Keratinocyte (primary cell): ENCODE measurements around the gene CNOT4. TPM values are rescaled to one million over a fixed set of nuclear protein-coding genes. Genes with fewer than 3 reads are reported as not detected.

Experiments
- DNase-seq: peaks from one replicate; pipeline ENCODE4 v3.0.0-alpha.2; 2011; ENCODE audit warnings: low read depth, missing footprints, low spot score
- FAIRE-seq: peaks from 2 replicates; lab custom pipeline; 2011; peaks lifted over from hg19 to GRCh38; lab: Jason Lieb, UNC
- H2AFZ ChIP-seq: 2 replicates; pipeline ENCODE4 v1.6.0; 2012; ENCODE audit warnings: low read length, control low read depth, inconsistent platforms; ENCODE audit not compliant: control insufficient read depth
- H3K27ac ChIP-seq: 2 replicates; pipeline ENCODE4 v1.5.1; 2011; ENCODE audit warnings: low read length; ENCODE audit not compliant: control insufficient read depth, insufficient read depth
- H3K27me3 ChIP-seq: 3 replicates; pipeline ENCODE4 v1.6.0; 2011; ENCODE audit warnings: low read length; ENCODE audit not compliant: control insufficient read depth, insufficient read depth; ENCODE audit errors: extremely low read depth
- H3K36me3 ChIP-seq, 2 experiments: 2 replicates in 1 of 2; 3 replicates in 1 of 2; pipeline ENCODE4 v1.5.1; 2011; ENCODE audit warnings: low read length in 2 of 2, mild to moderate bottlenecking in 1 of 2; ENCODE audit not compliant: control insufficient read depth in 2 of 2, insufficient read depth in 2 of 2; ENCODE audit errors: extremely low read depth in 1 of 2
- H3K4me1 ChIP-seq: 3 replicates; pipeline ENCODE4 v1.5.1; 2011; ENCODE audit warnings: low read length; ENCODE audit not compliant: control insufficient read depth, insufficient read depth; ENCODE audit errors: extremely low read depth
- H3K4me2 ChIP-seq: 3 replicates; pipeline ENCODE4 v1.6.0; 2011; ENCODE audit warnings: low read depth, low read length; ENCODE audit not compliant: control insufficient read depth, insufficient read depth; ENCODE audit errors: extremely low read depth
- H3K4me3 ChIP-seq, 3 experiments: fragments of 200-600 bp in 1 of 3; sonication (generic) in 1 of 3; 2 replicates in 2 of 3; 3 replicates in 1 of 3; pipeline ENCODE4 v1.5.1; 2011 to 2016; ENCODE audit warnings: low read length in 3 of 3, mild to moderate bottlenecking in 3 of 3, control low read depth in 2 of 3, inconsistent platforms in 1 of 3, low read depth in 1 of 3, mixed read lengths in 1 of 3, mixed run types in 1 of 3, moderate library complexity in 1 of 3; ENCODE audit not compliant: control insufficient read depth in 2 of 3, insufficient read depth in 2 of 3; ENCODE audit errors: extremely low read depth in 1 of 3
- H3K79me2 ChIP-seq: 2 replicates; pipeline ENCODE4 v1.6.0; 2012; ENCODE audit warnings: low read length; ENCODE audit not compliant: control insufficient read depth, insufficient read depth
- H3K9ac ChIP-seq: 3 replicates; pipeline ENCODE4 v1.6.0; 2011; ENCODE audit warnings: low read length; ENCODE audit not compliant: control insufficient read depth, insufficient read depth; ENCODE audit errors: extremely low read depth
- H3K9me1 ChIP-seq: 3 replicates; pipeline ENCODE4 v1.6.0; 2011; ENCODE audit warnings: low read length; ENCODE audit not compliant: control insufficient read depth, insufficient read depth; ENCODE audit errors: extremely low read depth
- H3K9me3 ChIP-seq: 2 replicates; pipeline ENCODE4 v1.5.1; 2012; ENCODE audit warnings: low read depth, low read length; ENCODE audit not compliant: control insufficient read depth
- H4K20me1 ChIP-seq: 3 replicates; pipeline ENCODE4 v1.6.0; 2011; ENCODE audit warnings: low read length; ENCODE audit not compliant: control insufficient read depth, insufficient read depth; ENCODE audit errors: extremely low read depth
- CTCF ChIP-seq, 3 experiments: IDR thresholded peaks in 1 of 3; conservative IDR thresholded peaks in 1 of 3; optimal IDR thresholded peaks in 1 of 3; 2 replicates in 2 of 3; 3 replicates in 1 of 3; pipeline versions ENCODE3 to v1.5.1; 2011; ENCODE audit warnings: low read length in 3 of 3, mild to moderate bottlenecking in 3 of 3, moderate library complexity in 2 of 3, control low read depth in 1 of 3, inconsistent platforms in 1 of 3; ENCODE audit not compliant: insufficient read depth in 2 of 3; ENCODE audit errors: extremely low read depth in 1 of 3
- EZH2 ChIP-seq: IDR thresholded peaks from one replicate; pipeline ENCODE4 v1.6.1; 2012; ENCODE audit warnings: inconsistent platforms, mild to moderate bottlenecking, low read length, moderate library complexity
- dilution Hi-C: fragments of 300-500 bp; cut with MboI; formaldehyde crosslinking; loops from one replicate; pipeline ENCODE4 v1.7.0; 2020; ENCODE audit warnings: low sequenced_read_pairs; ENCODE audit not compliant: extremely low pct_ligation_motif_present
- polyA plus RNA-seq, 5 experiments: library from polyadenylated mRNA; depleted of rRNA in 3 of 5; stranded (reverse) in 3 of 5; stranded (forward) in 1 of 5; unstranded in 1 of 5; fragments of >200 nt; gene quantifications; 1 replicate in 1 of 5; 2 replicates in 3 of 5; 3 replicates in 1 of 5; pipeline versions ENCODE4 v1.2.1 to v1.2.3, GENCODE V29; 2011 to 2012; ENCODE audit warnings: missing spikeins in 2 of 5, low read depth in 1 of 5, low replicate concordance in 1 of 5

The CNOT4 gene
- polyA plus RNA-seq, 1 donor (not counting 4 experiments of a cell fraction or from before 2014, with no cell fraction given) = 11.4 TPM

- Histone ChIP-seq H2AFZ (no peak overlapping the region), H3K4me1 (no peaks in the 10 kb centered on the region), H3K27me3 (no peaks in the 10 kb centered on the region), H3K36me3 (no peaks in the 10 kb centered on the region), H3K9ac (no peak overlapping the region), H3K79me2 (no peaks in the 10 kb centered on the region), H4K20me1 (no peaks in the 10 kb centered on the region), H3K27ac (no peak overlapping the region), H3K4me2 (no peak overlapping the region), H3K9me3 (no peaks in the 10 kb centered on the region), H3K9me1 (no peaks in the 10 kb centered on the region), H3K4me3 (no peak overlapping the region)
- dilution Hi-C loops = no loop called here
- DNase-seq (no peak), FAIRE-seq (no peak)
- TF ChIP-seq CTCF (optimal IDR thresholded peaks at IDR 0.05 in 1 of 3, IDR thresholded peaks at IDR 0.05 in 1 of 3, conservative IDR thresholded peaks at IDR 0.05 in 1 of 3; ENCODE audit: extremely low read depth in 1 of 3, insufficient read depth in 2 of 3, low read length in 3 of 3) (no peak), EZH2 (no peak)
These were observed 15.5 kb upstream of the CNOT4 start for GRCh38 chr7:135525426-135525825.

- H3K4me1 ChIP-seq = no peaks in the 10 kb centered on the region
- no peak overlapping the region for H3K4me3 ChIP-seq
- H3K27me3 ChIP-seq = no peaks in the 10 kb centered on the region
- no peaks in the 10 kb centered on the region for H3K79me2 ChIP-seq
- no peak overlapping the region for H3K27ac ChIP-seq
- dilution Hi-C loops = no loop called here
- no peaks in the 10 kb centered on the region for H3K9me1 ChIP-seq
- H3K9ac ChIP-seq = no peak overlapping the region
- DNase-seq (no peak), FAIRE-seq (no peak)
- TF ChIP-seq EZH2 (no peak), CTCF (optimal IDR thresholded peaks at IDR 0.05 in 1 of 3, IDR thresholded peaks at IDR 0.05 in 1 of 3, conservative IDR thresholded peaks at IDR 0.05 in 1 of 3; ENCODE audit: extremely low read depth in 1 of 3, insufficient read depth in 2 of 3, low read length in 3 of 3) (no peak)
- H3K4me2 ChIP-seq = no peak overlapping the region
- no peaks in the 10 kb centered on the region for H3K9me3 ChIP-seq
- no peaks in the 10 kb centered on the region for H4K20me1 ChIP-seq
- H2AFZ ChIP-seq = no peak overlapping the region
- no peaks in the 10 kb centered on the region for H3K36me3 ChIP-seq
These were observed 13.2 kb upstream of the CNOT4 start for GRCh38 chr7:135523146-135523545.
